ENCODE measurements around the gene BTF3L4. TPM values are rescaled to one million over a fixed set of nuclear protein-coding genes. Genes with fewer than 3 reads are reported as not detected.
A peak's percentile ranks its signal among the peaks of the same experiment; 100 is the strongest.
"Not testable (repeated sequence)": the region's sequence is repeated elsewhere in the genome, so short reads cannot be mapped to it uniquely, and the experiment has no call there.

BTF3L4 gene
- polyA plus RNA-seq: 39.6 TPM
- long read RNA-seq, donor 1, full-length matches to known transcripts: 24 of 24 reads
- long read RNA-seq, donor 1, partial matches to known transcripts: 0 of 24 reads
- long read RNA-seq, donor 1, other reads (novel, unspliced or antisense): 0 of 24 reads
- long read RNA-seq, donor 2, full-length matches to known transcripts: 22 of 22 reads
- long read RNA-seq, donor 2, partial matches to known transcripts: 0 of 22 reads
- long read RNA-seq, donor 2, other reads (novel, unspliced or antisense): 0 of 22 reads
- long read RNA-seq, donor 3: 0 reads
- long read RNA-seq, donor 4, full-length matches to known transcripts: 7 of 7 reads
- long read RNA-seq, donor 4, partial matches to known transcripts: 0 of 7 reads
- long read RNA-seq, donor 4, other reads (novel, unspliced or antisense): 0 of 7 reads
- long read RNA-seq, donor 5, full-length matches to known transcripts: 26 of 34 reads
- long read RNA-seq, donor 5, partial matches to known transcripts: 8 of 34 reads
- long read RNA-seq, donor 5, other reads (novel, unspliced or antisense): 0 of 34 reads
- long read RNA-seq, donor 6, full-length matches to known transcripts: 28 of 28 reads
- long read RNA-seq, donor 6, partial matches to known transcripts: 0 of 28 reads
- long read RNA-seq, donor 6, other reads (novel, unspliced or antisense): 0 of 28 reads
- long read RNA-seq, donor 7, full-length matches to known transcripts: 21 of 21 reads
- long read RNA-seq, donor 7, partial matches to known transcripts: 0 of 21 reads
- long read RNA-seq, donor 7, other reads (novel, unspliced or antisense): 0 of 21 reads
- long read RNA-seq, donor 8, full-length matches to known transcripts: 39 of 39 reads
- long read RNA-seq, donor 8, partial matches to known transcripts: 0 of 39 reads
- long read RNA-seq, donor 8, other reads (novel, unspliced or antisense): 0 of 39 reads
- long read RNA-seq, donor 9, full-length matches to known transcripts: 29 of 29 reads
- long read RNA-seq, donor 9, partial matches to known transcripts: 0 of 29 reads
- long read RNA-seq, donor 9, other reads (novel, unspliced or antisense): 0 of 29 reads
- long read RNA-seq, donor 10, full-length matches to known transcripts: 31 of 31 reads
- long read RNA-seq, donor 10, partial matches to known transcripts: 0 of 31 reads
- long read RNA-seq, donor 10, other reads (novel, unspliced or antisense): 0 of 31 reads
- long read RNA-seq, donor 11, full-length matches to known transcripts: 24 of 24 reads
- long read RNA-seq, donor 11, partial matches to known transcripts: 0 of 24 reads
- long read RNA-seq, donor 11, other reads (novel, unspliced or antisense): 0 of 24 reads

DNA sequence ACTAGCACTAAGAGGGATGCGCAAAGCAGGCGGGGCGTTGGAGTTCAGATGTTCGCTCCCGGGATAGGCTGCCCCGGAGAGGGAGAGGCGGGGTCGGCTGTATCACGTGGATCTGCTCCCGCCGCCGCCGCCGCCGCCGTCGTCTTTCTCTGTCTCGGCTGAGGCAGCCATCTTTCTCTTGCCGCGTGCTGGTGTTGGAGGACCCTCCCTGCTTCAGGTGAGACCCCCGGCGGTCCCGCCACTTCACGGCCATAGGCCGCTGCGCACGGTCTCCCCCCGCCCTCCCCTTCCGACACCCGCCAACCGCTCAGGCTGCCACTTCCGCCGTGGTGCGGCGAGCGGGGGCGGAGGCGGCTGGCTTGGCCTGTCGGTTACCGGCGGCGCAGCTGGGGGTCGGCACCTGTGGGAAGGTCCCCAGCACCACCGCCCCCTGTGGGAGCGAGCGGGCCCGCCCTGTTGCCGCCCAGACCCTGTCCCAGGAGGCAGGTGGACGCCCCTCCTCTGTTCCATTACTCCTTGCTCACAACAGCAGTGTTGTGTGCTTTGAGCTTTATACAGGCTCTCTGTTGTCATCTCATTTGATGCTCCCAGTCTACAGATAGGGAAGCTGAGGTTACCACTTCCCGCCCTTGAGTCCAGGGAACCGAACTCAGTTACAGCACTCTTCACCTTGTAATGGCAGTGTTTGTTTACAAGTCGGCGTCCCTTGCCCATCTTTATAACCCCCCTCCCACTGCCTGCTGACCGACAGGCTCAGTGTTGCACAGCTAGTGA is at the start of gene BTF3L4:
BTF3L4 (plus strand) TSS at position 133 of the 774 bp plus-strand sequence. CDS start 3,553 bp downstream, outside the sequence.
- H3K4me1 ChIP-seq (ENCODE audit: control insufficient read depth, insufficient read depth, low read length): peaks cover 3% of the 10 kb centered on the region
- DNase-seq: peak; percentile 91 to 96
- no CpG with 5 or more reads among the region's 54 CpGs for WGBS (ENCODE audit: insufficient coverage, low lambda C conversion rate)
- H3K4me3 ChIP-seq (ENCODE audit: low read length): peak within 1 kb of the TSS; percentile 78
- no peaks in the 10 kb centered on the region for H3K9me3 ChIP-seq (ENCODE audit: control insufficient read depth, low read depth, low read length)
- H3K27ac ChIP-seq (ENCODE audit: low read length): peak within 1 kb of the TSS; percentile 88
- no peaks in the 10 kb centered on the region for H3K27me3 ChIP-seq (ENCODE audit: control insufficient read depth, insufficient read depth, low read length)
- peaks cover 15% of the 10 kb centered on the region for H3K36me3 ChIP-seq (ENCODE audit: control insufficient read depth, insufficient read depth, low read length)

DNA sequence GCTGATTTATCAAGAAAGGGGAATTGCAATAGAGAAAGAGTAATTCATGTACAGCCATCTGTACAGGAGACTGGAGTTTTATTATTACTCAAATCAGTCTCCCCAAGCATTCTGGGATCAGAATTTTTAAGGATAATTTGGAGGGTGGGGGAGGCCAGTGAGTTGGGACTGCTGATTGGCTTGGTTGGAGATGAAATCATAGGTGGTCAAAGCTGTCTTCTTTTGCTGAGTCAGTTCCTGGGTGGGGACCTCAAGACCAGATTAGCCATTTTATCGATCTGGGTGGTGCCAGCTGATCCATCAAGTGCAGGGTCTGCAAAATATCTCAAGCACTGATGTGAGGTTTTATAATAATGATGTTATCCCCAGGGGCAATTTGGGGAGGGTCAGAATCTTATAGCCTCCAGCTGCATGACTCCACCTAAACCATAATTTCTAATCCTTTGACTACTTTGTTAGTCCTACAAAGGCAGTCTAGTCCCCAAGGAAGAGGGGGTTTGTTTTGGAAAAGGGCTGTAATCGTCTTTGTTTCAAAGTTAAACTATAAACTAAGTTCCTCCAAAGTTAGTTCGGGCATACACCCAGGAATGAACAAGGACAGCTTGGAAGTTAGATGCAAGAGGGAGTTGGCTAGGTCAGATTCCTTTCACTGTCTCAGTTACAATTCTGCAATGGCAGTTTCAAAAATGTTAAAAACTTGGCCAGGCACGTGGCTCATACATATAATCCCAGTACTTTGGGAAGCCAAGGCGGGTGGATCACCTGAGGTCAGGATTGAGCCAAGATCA is 48.7 kb upstream of the BTF3L4 start:
- H3K4me3 ChIP-seq (ENCODE audit: low read length): no peak overlapping the region
- H3K27ac ChIP-seq (ENCODE audit: low read length): no peak overlapping the region
- no peaks in the 10 kb centered on the region for H3K9me3 ChIP-seq (ENCODE audit: control insufficient read depth, low read depth, low read length)
- no peak for DNase-seq
- H3K36me3 ChIP-seq (ENCODE audit: control insufficient read depth, insufficient read depth, low read length): no peaks in the 10 kb centered on the region
- H3K27me3 ChIP-seq (ENCODE audit: control insufficient read depth, insufficient read depth, low read length): no peaks in the 10 kb centered on the region
- peaks cover 8% of the 10 kb centered on the region for H3K4me1 ChIP-seq (ENCODE audit: control insufficient read depth, insufficient read depth, low read length)
- no CpG with 5 or more reads among the region's 5 CpGs for WGBS (ENCODE audit: insufficient coverage, low lambda C conversion rate)

DNA sequence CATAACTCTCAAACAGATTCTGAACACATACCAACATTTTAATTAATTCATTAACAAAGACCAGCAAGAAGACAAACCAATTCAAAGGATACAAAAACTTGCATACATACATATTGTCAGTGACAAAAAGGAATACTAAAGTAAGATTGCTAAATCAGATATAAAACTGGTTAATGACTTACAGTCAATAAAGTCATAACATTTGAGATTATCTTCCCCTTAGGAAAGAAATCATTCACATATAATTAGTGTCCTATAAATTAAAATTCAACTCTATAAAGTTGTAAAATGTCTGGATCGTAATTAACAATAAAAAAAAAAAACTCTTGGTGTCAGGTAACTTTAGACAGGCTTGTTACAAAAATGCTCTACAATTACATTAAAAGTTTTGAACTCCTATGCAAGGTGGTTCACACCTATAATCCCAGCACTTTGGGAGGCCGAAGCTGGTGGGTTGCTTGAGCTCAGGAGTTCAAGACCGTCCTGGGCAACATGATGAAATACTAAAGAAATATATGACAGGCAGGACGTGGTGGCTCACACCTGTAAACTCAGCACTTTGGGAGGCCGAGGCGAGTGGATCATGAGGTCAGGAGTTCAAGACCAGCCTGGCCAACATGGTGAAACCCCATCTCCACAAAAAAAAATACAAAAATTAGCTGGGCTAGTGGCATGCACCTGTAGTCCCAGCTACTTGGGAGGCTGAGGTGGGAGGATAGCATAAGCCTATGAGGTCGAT is 47.9 kb upstream of the BTF3L4 start:
- DNase-seq: no peak
- Histone ChIP-seq H3K27me3 (ENCODE audit: control insufficient read depth, insufficient read depth, low read length) (no peaks in the 10 kb centered on the region), H3K27ac (ENCODE audit: low read length) (no peak overlapping the region), H3K36me3 (ENCODE audit: control insufficient read depth, insufficient read depth, low read length) (no peaks in the 10 kb centered on the region), H3K4me3 (ENCODE audit: low read length) (no peak overlapping the region), H3K9me3 (ENCODE audit: control insufficient read depth, low read depth, low read length) (no peaks in the 10 kb centered on the region), H3K4me1 (ENCODE audit: control insufficient read depth, insufficient read depth, low read length) (peaks cover 8% of the 10 kb centered on the region)
- WGBS (ENCODE audit: insufficient coverage, low lambda C conversion rate): no CpG with 5 or more reads among the region's 7 CpGs

DNA sequence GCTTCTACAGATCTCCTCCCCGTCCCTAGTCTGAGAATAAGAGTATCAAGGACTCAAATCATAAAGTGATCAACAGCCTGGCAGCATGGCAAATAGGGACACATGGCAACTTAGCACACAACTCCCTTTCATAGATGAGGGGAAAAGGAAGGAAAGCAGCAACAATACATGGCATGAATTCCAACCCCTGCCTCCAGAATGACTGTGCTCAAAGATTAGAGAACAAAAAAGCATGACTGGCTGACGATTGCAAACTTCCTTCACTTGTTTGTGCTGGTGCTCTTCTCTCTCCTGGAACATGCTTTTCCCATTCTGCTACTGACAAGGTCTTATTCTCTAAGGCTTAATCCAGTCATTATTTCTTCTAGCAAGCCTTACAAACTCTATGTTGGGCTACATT is 34.0 kb upstream of the BTF3L4 start:
- Histone ChIP-seq H3K4me3 (ENCODE audit: low read length) (no peak overlapping the region), H3K27me3 (ENCODE audit: control insufficient read depth, insufficient read depth, low read length) (no peaks in the 10 kb centered on the region), H3K27ac (ENCODE audit: low read length) (no peak overlapping the region), H3K9me3 (ENCODE audit: control insufficient read depth, low read depth, low read length) (no peaks in the 10 kb centered on the region), H3K4me1 (ENCODE audit: control insufficient read depth, insufficient read depth, low read length) (no peaks in the 10 kb centered on the region), H3K36me3 (ENCODE audit: control insufficient read depth, insufficient read depth, low read length) (peaks cover 51% of the 10 kb centered on the region)
- no CpG with 5 or more reads among the region's 2 CpGs for WGBS (ENCODE audit: insufficient coverage, low lambda C conversion rate)
- no peak for DNase-seq

DNA sequence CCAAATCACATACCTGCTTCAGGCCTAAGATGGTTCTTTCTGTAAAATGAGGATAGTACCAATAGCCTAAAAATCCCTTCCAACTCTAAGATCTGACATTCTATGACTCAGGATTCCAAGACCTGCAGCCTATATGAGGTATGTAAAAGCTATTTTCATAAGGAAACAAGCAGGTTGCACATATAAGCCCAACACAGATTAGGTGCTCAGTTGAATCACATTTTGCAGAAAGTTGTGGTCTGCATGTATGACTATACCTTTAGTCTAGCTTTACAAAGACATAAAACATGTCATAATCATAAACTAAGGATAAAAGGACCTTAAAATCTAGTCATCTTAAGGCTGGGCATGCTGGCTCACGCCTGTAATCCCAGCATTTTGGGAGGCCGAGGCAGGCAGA is 29.8 kb upstream of the BTF3L4 start:
- Histone ChIP-seq H3K4me3 (ENCODE audit: low read length) (no peak overlapping the region), H3K36me3 (ENCODE audit: control insufficient read depth, insufficient read depth, low read length) (peaks cover 42% of the 10 kb centered on the region), H3K27ac (ENCODE audit: low read length) (no peak overlapping the region), H3K27me3 (ENCODE audit: control insufficient read depth, insufficient read depth, low read length) (no peaks in the 10 kb centered on the region), H3K9me3 (ENCODE audit: control insufficient read depth, low read depth, low read length) (no peaks in the 10 kb centered on the region), H3K4me1 (ENCODE audit: control insufficient read depth, insufficient read depth, low read length) (no peaks in the 10 kb centered on the region)
- DNase-seq: no peak
- WGBS (ENCODE audit: insufficient coverage, low lambda C conversion rate): no CpG with 5 or more reads among the region's 2 CpGs

DNA sequence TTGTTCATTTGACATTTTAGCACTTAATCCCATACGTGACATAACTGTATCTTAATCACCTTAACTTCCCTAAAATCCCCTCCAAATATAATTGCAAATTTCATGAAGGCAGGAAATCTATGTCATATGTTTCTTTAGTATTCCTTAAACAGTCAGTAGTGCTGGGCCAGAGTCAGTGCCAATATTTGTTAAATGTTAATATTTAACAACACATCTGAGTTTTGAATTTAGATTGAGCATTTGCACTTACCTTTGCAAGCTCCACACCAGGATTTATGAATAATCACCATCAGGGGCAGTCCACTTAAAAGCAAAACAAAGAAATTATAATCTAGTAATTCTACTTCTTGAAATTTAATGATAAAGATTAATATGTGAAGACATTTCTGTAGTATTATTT is 27.8 kb upstream of the BTF3L4 start:
- Histone ChIP-seq H3K27me3 (ENCODE audit: control insufficient read depth, insufficient read depth, low read length) (no peaks in the 10 kb centered on the region), H3K36me3 (ENCODE audit: control insufficient read depth, insufficient read depth, low read length) (peaks cover 26% of the 10 kb centered on the region), H3K4me3 (ENCODE audit: low read length) (no peak overlapping the region), H3K27ac (ENCODE audit: low read length) (no peak overlapping the region), H3K4me1 (ENCODE audit: control insufficient read depth, insufficient read depth, low read length) (peaks cover 10% of the 10 kb centered on the region), H3K9me3 (ENCODE audit: control insufficient read depth, low read depth, low read length) (peaks cover under 1% of the 10 kb centered on the region)
- no peak for DNase-seq
- no CpG with 5 or more reads among the region's 1 CpG for WGBS (ENCODE audit: insufficient coverage, low lambda C conversion rate)

DNA sequence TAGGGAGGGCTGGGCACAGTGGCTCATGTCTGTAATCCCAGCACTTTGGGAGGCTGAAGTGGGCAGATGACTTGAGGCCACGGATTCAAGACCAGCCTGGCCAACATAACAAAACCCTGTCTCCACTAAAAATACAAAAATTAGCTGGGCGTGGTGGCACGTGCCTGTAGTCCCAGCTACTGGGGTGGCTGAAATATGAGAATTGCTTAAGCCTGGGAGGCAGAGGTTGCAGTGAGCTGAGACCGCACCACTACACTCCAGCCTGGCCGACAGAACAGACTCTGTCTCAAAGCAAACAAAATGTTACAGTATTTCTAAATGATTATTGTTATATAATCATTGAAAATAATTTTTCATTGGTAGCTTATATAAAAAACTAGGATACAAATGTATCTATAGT is 27.3 kb upstream of the BTF3L4 start:
- peaks cover 22% of the 10 kb centered on the region for H3K36me3 ChIP-seq (ENCODE audit: control insufficient read depth, insufficient read depth, low read length)
- not testable (repeated sequence) for H3K4me3 ChIP-seq (ENCODE audit: low read length); H3K27ac ChIP-seq (ENCODE audit: low read length); H3K27me3 ChIP-seq (ENCODE audit: control insufficient read depth, insufficient read depth, low read length); H3K9me3 ChIP-seq (ENCODE audit: control insufficient read depth, low read depth, low read length); DNase-seq
- no CpG with 5 or more reads among the region's 5 CpGs for WGBS (ENCODE audit: insufficient coverage, low lambda C conversion rate)
- H3K4me1 ChIP-seq (ENCODE audit: control insufficient read depth, insufficient read depth, low read length): peaks cover 10% of the 10 kb centered on the region

DNA sequence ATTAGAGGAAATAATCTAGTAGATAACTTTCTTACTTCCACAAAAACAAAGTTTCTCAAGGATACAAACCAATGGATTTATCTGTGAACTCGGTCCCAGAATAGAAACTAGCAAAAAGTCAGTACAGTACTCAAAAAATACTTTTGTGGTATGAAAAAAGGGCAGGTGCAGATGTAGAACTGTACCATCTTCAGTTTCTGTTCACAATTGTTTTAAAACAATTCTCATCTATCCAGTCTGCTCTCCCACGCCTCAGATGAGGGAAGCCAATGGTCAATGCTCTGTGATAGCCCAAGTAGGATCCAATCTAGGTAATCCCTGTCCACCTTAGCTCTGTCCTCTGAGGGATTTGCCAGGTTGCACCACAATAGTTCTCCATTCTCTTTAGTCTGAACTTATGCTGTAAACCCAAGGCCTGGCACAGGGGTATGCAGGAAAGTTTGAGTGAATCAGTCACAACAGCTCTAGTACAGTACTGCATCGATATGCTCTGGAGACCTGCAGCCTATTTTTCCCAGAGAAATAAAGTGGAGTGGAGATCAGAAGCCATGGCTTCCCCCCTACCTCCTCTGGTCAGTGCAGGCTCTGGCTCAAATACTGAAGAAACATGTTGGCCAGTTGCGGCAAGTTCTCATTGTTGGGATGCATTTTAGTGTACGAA is 23.8 kb upstream of the BTF3L4 start:
- peaks cover 10% of the 10 kb centered on the region for H3K4me1 ChIP-seq (ENCODE audit: control insufficient read depth, insufficient read depth, low read length)
- no CpG with 5 or more reads among the region's 5 CpGs for WGBS (ENCODE audit: insufficient coverage, low lambda C conversion rate)

More for the DNA sequence above, 23.8 kb upstream of the BTF3L4 start:
- Histone ChIP-seq H3K4me3 (ENCODE audit: low read length) (peak overlapping the region; percentile 94), H3K9me3 (ENCODE audit: control insufficient read depth, low read depth, low read length) (peaks cover 2% of the 10 kb centered on the region), H3K36me3 (ENCODE audit: control insufficient read depth, insufficient read depth, low read length) (peaks cover 4% of the 10 kb centered on the region), H3K27me3 (ENCODE audit: control insufficient read depth, insufficient read depth, low read length) (no peaks in the 10 kb centered on the region), H3K27ac (ENCODE audit: low read length) (no peak overlapping the region)
- DNase-seq: no peak

All from large intestine (tissue), 12 donors.